PC-3 (cell line): ENCODE results near the gene IBA57. TPM values are rescaled to one million over a fixed set of nuclear protein-coding genes. Genes with fewer than 3 reads are reported as not detected.

ENCODE experiments used
- ATAC-seq: fragments of 200-7000 bp; cut with Tn5 transposase; 2 replicates; pipeline ENCODE4 v1.9.1; 2020; ENCODE audit warnings: mild to moderate bottlenecking, moderate library complexity
- BruUV-seq: library from RNA; stranded (reverse); fragments of 400-500 nt; replicated peaks from 2 replicates; lab custom pipeline; 2021; lab: Mats Ljungman, UMichigan
- CTCF ChIA-PET: fragments of 300-600 bp; sonication (Branson Sonifier 250); formaldehyde crosslinking; loops from one replicate; lab custom pipeline; 2022; ENCODE audit warnings: antibody characterized with exemption; lab: Charles Lee
- POLR2A ChIA-PET: fragments of 300-600 bp; sonication (Branson Sonifier 250); formaldehyde crosslinking; loops from one replicate; lab custom pipeline; 2022; ENCODE audit warnings: antibody characterized with exemption; ENCODE audit not compliant: unreplicated experiment; lab: Charles Lee
- DNase-seq: peaks from one replicate; pipeline ENCODE4 v3.0.0-alpha.2; 2015
- H2AFZ ChIP-seq: fragments of 300-600 bp; sonication (generic); 2 replicates; pipeline ENCODE4 v1.6.0; 2016; ENCODE audit warnings: antibody characterized with exemption, low read length
- H3F3A ChIP-seq: fragments of 300-600 bp; sonication (generic); one replicate; pipeline ENCODE4 v1.6.0; 2017; ENCODE audit warnings: antibody characterized with exemption, low read length, control low read depth, mild to moderate bottlenecking; ENCODE audit not compliant: unreplicated experiment
- H3K27ac ChIP-seq: fragments of 300-600 bp; sonication (generic); 2 replicates; pipeline ENCODE4 v1.5.1; 2016; ENCODE audit warnings: mild to moderate bottlenecking, low read length
- H3K27me3 ChIP-seq: fragments of 300-600 bp; sonication (generic); 2 replicates; pipeline ENCODE4 v1.6.1; 2016; ENCODE audit warnings: low read length, mixed read lengths
- H3K36me3 ChIP-seq: fragments of 300-600 bp; sonication (generic); 2 replicates; pipeline ENCODE4 v1.6.1; 2016; ENCODE audit warnings: low read depth, mixed run types, low read length, mixed read lengths
- H3K4me1 ChIP-seq: fragments of 300-600 bp; sonication (generic); 2 replicates; pipeline ENCODE4 v1.5.1; 2016; ENCODE audit warnings: low read length; ENCODE audit not compliant: insufficient read depth
- H3K4me2 ChIP-seq: fragments of 300-600 bp; sonication (generic); 2 replicates; pipeline ENCODE4 v1.6.0; 2016; ENCODE audit warnings: low read length
- H3K4me3 ChIP-seq: fragments of 300-600 bp; sonication (generic); 2 replicates; pipeline ENCODE4 v1.5.1; 2016; ENCODE audit warnings: mild to moderate bottlenecking, low read length, mixed read lengths
- H3K79me2 ChIP-seq: fragments of 300-600 bp; sonication (generic); 2 replicates; pipeline ENCODE4 v1.6.1; 2017; ENCODE audit warnings: low read length, mixed read lengths
- H3K9ac ChIP-seq: fragments of 300-600 bp; sonication (generic); 2 replicates; pipeline ENCODE4 v1.6.0; 2016; ENCODE audit warnings: mild to moderate bottlenecking, low read length
- H3K9me2 ChIP-seq: fragments of 300-600 bp; sonication (generic); replicated peaks from 2 replicates; pipeline ENCODE4 v1.6.1; 2016; ENCODE audit warnings: mixed run types, low read length, mixed read lengths
- H3K9me3 ChIP-seq: fragments of 300-600 bp; sonication (generic); 2 replicates; pipeline ENCODE4 v1.6.1; 2016; ENCODE audit warnings: low read length, mixed read lengths
- H4K20me1 ChIP-seq: fragments of 300-600 bp; sonication (generic); 2 replicates; pipeline ENCODE4 v1.6.1; 2016; ENCODE audit warnings: low read length, mixed read lengths
- CTCF ChIP-seq: fragments of 300-600 bp; sonication (generic); conservative IDR thresholded peaks from 2 replicates; pipeline ENCODE4 v1.5.1; 2017; ENCODE audit warnings: antibody characterized with exemption, low read depth, mild to moderate bottlenecking, low read length
- EZH2 ChIP-seq: fragments of 300-600 bp; sonication (generic); IDR thresholded peaks from one replicate; pipeline ENCODE4 v1.6.1; 2017; ENCODE audit warnings: antibody characterized with exemption, mild to moderate bottlenecking, low read length; ENCODE audit not compliant: unreplicated experiment
- EZH2phosphoT487 ChIP-seq: fragments of 300-600 bp; sonication (generic); IDR thresholded peaks from 2 replicates; pipeline ENCODE4 v1.6.1; 2018; ENCODE audit warnings: mild to moderate bottlenecking, antibody characterized with exemption, low read length, borderline replicate concordance
- intact Hi-C: fragments of 100-400 bp; cut with micrococcal nuclease; formaldehyde crosslinking; loops from 2 replicates; pipeline ENCODE4 v1.9.0; 2023
- total RNA-seq: library from RNA; depleted of rRNA; stranded (reverse); fragments of >200 nt; gene quantifications from 2 replicates; pipeline ENCODE4 v1.2.3, GENCODE V29; 2014

Gene IBA57
- total RNA-seq, 1 experiment from 2014 or later, result 18.3 TPM

GRCh38 chr1:228180959-228181644 is 15.5 kb downstream of the IBA57 start:
- Histone ChIP-seq H4K20me1 (no peaks in the 10 kb centered on the region), H3K27me3 (no peaks in the 10 kb centered on the region), H3K9me3 (no peaks in the 10 kb centered on the region), H3K4me1 (no peaks in the 10 kb centered on the region), H3K9ac (no peak overlapping the region), H3F3A (no peaks in the 10 kb centered on the region), H3K36me3 (no peaks in the 10 kb centered on the region), H3K4me3 (no peak overlapping the region), H3K27ac (no peak overlapping the region), H3K79me2 (no peaks in the 10 kb centered on the region), H3K4me2 (no peak overlapping the region), H3K9me2 (no peaks in the 10 kb centered on the region), H2AFZ (no peak overlapping the region)
- intact Hi-C loops, result no loop called here
- TF ChIP-seq EZH2phosphoT487 (no peak), CTCF (no peak), EZH2 (no peak)
- POLR2A ChIA-PET, result no interaction called here
- ATAC-seq (no peak), DNase-seq (no peak)
- CTCF ChIA-PET, result interaction anchor here (0.6 to 0.7 kb wide), 2 partner anchors 16 to 50 kb away, joined by 3 to 7 read pairs; no protein-coding TSS in a partner anchor
- no TSS peak for BruUV-seq

GRCh38 chr1:228181645-228182034 is 16.0 kb downstream of the IBA57 start:
- Histone ChIP-seq H3F3A (no peaks in the 10 kb centered on the region), H2AFZ (no peak overlapping the region), H3K36me3 (no peaks in the 10 kb centered on the region), H4K20me1 (no peaks in the 10 kb centered on the region), H3K4me2 (no peak overlapping the region), H3K9ac (no peak overlapping the region), H3K9me3 (no peaks in the 10 kb centered on the region), H3K4me3 (no peak overlapping the region), H3K9me2 (no peaks in the 10 kb centered on the region), H3K27me3 (no peaks in the 10 kb centered on the region), H3K4me1 (no peaks in the 10 kb centered on the region), H3K27ac (no peak overlapping the region), H3K79me2 (no peaks in the 10 kb centered on the region)
- ChIA-PET CTCF (interaction anchor here (0.6 kb wide), 1 partner anchor 16 kb away, joined by 3 read pairs; no protein-coding TSS in a partner anchor), POLR2A (no interaction called here)
- TF ChIP-seq EZH2 (no peak), CTCF (no peak), EZH2phosphoT487 (no peak)
- no TSS peak for BruUV-seq
- no peak for ATAC-seq
- DNase-seq, result no peak
- intact Hi-C loops, result no loop called here

DNA sequence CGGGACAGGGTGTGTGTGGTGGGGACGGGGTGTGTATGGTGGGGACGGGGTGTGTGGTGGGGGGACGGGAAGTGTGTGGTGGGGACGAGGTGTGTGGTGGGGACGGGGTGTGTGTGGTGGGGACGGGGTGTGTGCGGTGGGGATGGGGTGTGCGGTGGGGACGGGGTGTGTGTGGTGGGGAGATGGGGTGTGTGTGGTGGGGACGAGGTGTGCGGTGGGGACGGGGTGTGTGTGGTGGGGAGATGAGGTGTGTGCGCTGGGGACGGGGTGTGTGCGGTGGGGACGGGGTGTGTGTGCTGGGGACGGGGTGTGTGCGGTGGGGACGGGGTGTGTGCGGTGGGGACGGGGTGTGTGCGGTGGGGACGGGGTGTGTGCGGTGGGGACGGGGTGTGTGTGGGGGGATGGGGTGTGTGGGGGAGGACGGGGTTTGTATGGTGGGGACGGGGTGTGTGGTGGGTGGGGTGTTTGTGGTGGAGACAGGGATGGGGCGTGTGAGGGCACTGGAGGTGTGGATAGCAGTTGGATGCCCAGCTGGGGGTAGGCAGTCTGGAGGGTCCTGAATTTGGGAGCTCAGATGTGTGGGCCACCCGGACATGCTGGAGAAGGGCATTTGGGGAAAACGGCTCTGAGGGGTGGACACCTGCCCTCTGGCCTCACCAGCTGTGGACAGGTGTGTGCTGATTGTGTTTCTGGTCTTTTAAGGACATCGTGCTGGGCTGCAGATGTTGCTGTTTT is 16.9 kb downstream of the IBA57 start:
- Histone ChIP-seq H3K27ac (no peak overlapping the region), H3F3A (no peaks in the 10 kb centered on the region), H3K9me3 (no peaks in the 10 kb centered on the region), H3K9me2 (no peaks in the 10 kb centered on the region), H3K9ac (no peak overlapping the region), H3K79me2 (no peaks in the 10 kb centered on the region), H3K27me3 (no peaks in the 10 kb centered on the region), H3K4me1 (no peaks in the 10 kb centered on the region), H4K20me1 (no peaks in the 10 kb centered on the region), H3K4me3 (no peak overlapping the region), H2AFZ (no peak overlapping the region), H3K4me2 (no peak overlapping the region), H3K36me3 (no peaks in the 10 kb centered on the region)
- CTCF ChIA-PET, result no interaction called here
- BruUV-seq, result no TSS peak
- TF ChIP-seq EZH2phosphoT487 (no peak), EZH2 (no peak), CTCF (no peak)
- ATAC-seq (no peak), DNase-seq (no peak)
- POLR2A ChIA-PET, result no interaction called here
- intact Hi-C loops, result no loop called here
